B cell (primary cell): ENCODE results near the gene TOPAZ1.

Experiments used
- EZH2 ChIP-seq: IDR thresholded peaks from 2 replicates; pipeline ENCODE4 v1.6.1; 2012; ENCODE audit warnings: borderline replicate concordance, low read depth, mild to moderate bottlenecking, moderate library complexity, low read length; ENCODE audit not compliant: insufficient read depth, poor library complexity, severe bottlenecking
- TF ChIP-seq, protein P1 (sequence below): fragments of 200-600 bp; IDR thresholded peaks from one replicate; pipeline ENCODE4 v1.8.0; 2022; ENCODE audit warnings: antibody characterized with exemption, mild to moderate bottlenecking

DNA sequence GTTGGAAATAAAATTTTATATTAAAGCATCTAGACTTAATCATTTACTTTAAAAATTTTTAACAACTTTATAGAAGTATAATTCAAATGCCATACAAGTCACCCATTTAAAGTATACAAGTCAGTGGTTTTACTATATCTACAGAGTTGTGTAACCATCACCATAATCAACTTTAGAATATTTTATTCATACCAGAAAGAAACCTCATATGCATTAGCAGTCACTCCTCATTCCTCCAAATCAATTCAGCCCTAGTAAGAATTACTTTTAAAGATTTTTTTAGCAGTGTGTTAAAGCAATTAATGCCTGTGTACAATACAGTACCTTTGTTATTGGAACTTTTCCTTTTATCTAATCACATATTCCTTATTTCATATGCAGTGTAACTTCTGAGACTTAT is 82.9 kb downstream of the TOPAZ1 start:
- TF ChIP-seq, protein P1, sequence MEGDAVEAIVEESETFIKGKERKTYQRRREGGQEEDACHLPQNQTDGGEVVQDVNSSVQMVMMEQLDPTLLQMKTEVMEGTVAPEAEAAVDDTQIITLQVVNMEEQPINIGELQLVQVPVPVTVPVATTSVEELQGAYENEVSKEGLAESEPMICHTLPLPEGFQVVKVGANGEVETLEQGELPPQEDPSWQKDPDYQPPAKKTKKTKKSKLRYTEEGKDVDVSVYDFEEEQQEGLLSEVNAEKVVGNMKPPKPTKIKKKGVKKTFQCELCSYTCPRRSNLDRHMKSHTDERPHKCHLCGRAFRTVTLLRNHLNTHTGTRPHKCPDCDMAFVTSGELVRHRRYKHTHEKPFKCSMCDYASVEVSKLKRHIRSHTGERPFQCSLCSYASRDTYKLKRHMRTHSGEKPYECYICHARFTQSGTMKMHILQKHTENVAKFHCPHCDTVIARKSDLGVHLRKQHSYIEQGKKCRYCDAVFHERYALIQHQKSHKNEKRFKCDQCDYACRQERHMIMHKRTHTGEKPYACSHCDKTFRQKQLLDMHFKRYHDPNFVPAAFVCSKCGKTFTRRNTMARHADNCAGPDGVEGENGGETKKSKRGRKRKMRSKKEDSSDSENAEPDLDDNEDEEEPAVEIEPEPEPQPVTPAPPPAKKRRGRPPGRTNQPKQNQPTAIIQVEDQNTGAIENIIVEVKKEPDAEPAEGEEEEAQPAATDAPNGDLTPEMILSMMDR, result no peak
- TF ChIP-seq EZH2, result no peak
